ENCODE measurements around the gene PLEKHN1.

Gene PLEKHN1

DNA sequence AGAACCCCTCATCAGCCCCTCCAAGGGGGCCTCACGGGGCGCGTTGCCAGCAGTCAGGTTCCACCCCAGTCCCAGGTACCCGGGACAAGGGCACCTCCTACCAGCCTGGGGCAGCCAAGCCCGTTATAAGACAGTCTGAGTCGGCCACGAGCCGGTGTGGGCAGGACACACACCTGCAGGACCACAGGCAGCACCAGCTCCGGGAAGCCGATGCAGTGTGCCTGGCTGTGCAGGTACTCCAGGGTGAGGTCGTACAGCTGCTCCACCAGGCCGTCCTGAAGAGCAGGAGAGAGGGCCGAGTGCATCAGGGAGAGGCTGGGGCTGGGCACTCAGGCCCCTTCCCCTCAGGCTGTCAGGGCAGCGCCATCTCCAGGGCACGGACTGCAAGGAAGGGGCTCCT is 18.3 kb upstream of the PLEKHN1 start:
- Histone ChIP-seq H3K36me3 (ENCODE audit: control insufficient read depth, insufficient read depth, low read length) (peaks cover 66% of the 10 kb centered on the region), H3K9ac (ENCODE audit: low read depth, low read length) (no peak overlapping the region), H3K4me3 (ENCODE audit: low read depth, low read length) (no peak overlapping the region), H3K27me3 (ENCODE audit: control insufficient read depth, insufficient read depth, low read length) (peaks cover 5% of the 10 kb centered on the region), H3K4me1 (ENCODE audit: control insufficient read depth, insufficient read depth, low read length) (no peaks in the 10 kb centered on the region), H3K9me3 (ENCODE audit: control insufficient read depth, insufficient read depth, low read length) (no peaks in the 10 kb centered on the region)

DNA sequence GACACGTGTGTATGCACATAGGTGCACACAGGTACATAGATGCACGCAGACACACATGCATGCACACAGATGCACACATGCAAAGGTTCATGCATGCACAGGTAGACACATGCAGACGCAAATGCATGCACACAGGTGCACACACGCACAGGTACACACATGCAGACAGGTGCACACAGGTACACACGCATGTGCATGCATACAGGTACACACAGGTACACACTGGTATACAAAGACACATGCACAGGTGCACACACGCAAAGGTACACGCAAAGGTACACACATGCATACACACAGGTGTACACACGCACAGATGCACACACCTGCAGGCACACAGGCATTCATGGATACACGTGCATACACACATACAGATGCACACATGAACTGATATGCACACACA is 16.0 kb upstream of the PLEKHN1 start:
- H3K4me1 ChIP-seq (ENCODE audit: control insufficient read depth, insufficient read depth, low read length): no peaks in the 10 kb centered on the region
- peaks cover 82% of the 10 kb centered on the region for H3K36me3 ChIP-seq (ENCODE audit: control insufficient read depth, insufficient read depth, low read length)
- H3K27me3 ChIP-seq (ENCODE audit: control insufficient read depth, insufficient read depth, low read length): no peaks in the 10 kb centered on the region

GRCh38 chr1:950881-951280 is 15.4 kb upstream of the PLEKHN1 start:
- H3K9me3 ChIP-seq (ENCODE audit: control insufficient read depth, insufficient read depth, low read length): no peaks in the 10 kb centered on the region
- H3K4me1 ChIP-seq (ENCODE audit: control insufficient read depth, insufficient read depth, low read length): no peaks in the 10 kb centered on the region
- no peak overlapping the region for H3K4me3 ChIP-seq (ENCODE audit: low read depth, low read length)
- H3K9ac ChIP-seq (ENCODE audit: low read depth, low read length): no peak overlapping the region
- H3K36me3 ChIP-seq (ENCODE audit: control insufficient read depth, insufficient read depth, low read length): peaks cover 81% of the 10 kb centered on the region
- H3K27me3 ChIP-seq (ENCODE audit: control insufficient read depth, insufficient read depth, low read length): no peaks in the 10 kb centered on the region

More for the DNA sequence above, 16.0 kb upstream of the PLEKHN1 start:
- Histone ChIP-seq H3K9ac (ENCODE audit: low read depth, low read length) (no peak overlapping the region), H3K4me3 (ENCODE audit: low read depth, low read length) (no peak overlapping the region), H3K9me3 (ENCODE audit: control insufficient read depth, insufficient read depth, low read length) (no peaks in the 10 kb centered on the region)

GRCh38 chr1:951364-951763 is 14.9 kb upstream of the PLEKHN1 start:
- Histone ChIP-seq H3K9me3 (ENCODE audit: control insufficient read depth, insufficient read depth, low read length) (no peaks in the 10 kb centered on the region), H3K36me3 (ENCODE audit: control insufficient read depth, insufficient read depth, low read length) (peaks cover 84% of the 10 kb centered on the region), H3K4me3 (ENCODE audit: low read depth, low read length) (no peak overlapping the region), H3K27me3 (ENCODE audit: control insufficient read depth, insufficient read depth, low read length) (no peaks in the 10 kb centered on the region), H3K9ac (ENCODE audit: low read depth, low read length) (no peak overlapping the region), H3K4me1 (ENCODE audit: control insufficient read depth, insufficient read depth, low read length) (no peaks in the 10 kb centered on the region)

DNA sequence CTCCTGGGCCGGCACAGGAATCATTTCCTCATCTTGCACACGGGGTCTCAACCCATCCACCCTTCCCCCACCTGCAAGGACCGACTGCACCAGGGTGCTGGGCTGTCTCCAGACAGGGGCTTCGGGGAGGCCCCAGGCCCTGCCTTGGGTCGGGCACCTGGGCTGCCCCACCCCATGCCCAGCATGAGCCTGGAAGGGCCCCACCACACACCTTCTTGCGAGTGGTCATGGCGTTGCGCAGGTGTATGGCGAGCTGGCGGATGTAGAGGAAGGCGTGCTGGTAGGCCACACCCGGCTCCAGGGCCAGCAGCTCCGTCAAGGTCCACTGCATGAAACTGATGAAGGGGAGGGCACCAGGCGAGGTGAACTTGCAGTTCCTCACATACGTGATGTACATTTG is 14.1 kb upstream of the PLEKHN1 start:
- no peaks in the 10 kb centered on the region for H3K4me1 ChIP-seq (ENCODE audit: control insufficient read depth, insufficient read depth, low read length)
- no peaks in the 10 kb centered on the region for H3K9me3 ChIP-seq (ENCODE audit: control insufficient read depth, insufficient read depth, low read length)
- no peak overlapping the region for H3K4me3 ChIP-seq (ENCODE audit: low read depth, low read length)
- peaks cover 88% of the 10 kb centered on the region for H3K36me3 ChIP-seq (ENCODE audit: control insufficient read depth, insufficient read depth, low read length)
- no peak overlapping the region for H3K9ac ChIP-seq (ENCODE audit: low read depth, low read length)
- no peaks in the 10 kb centered on the region for H3K27me3 ChIP-seq (ENCODE audit: control insufficient read depth, insufficient read depth, low read length)

GRCh38 chr1:952603-953002 is 13.7 kb upstream of the PLEKHN1 start:
- H3K27me3 ChIP-seq (ENCODE audit: control insufficient read depth, insufficient read depth, low read length): no peaks in the 10 kb centered on the region
- H3K9me3 ChIP-seq (ENCODE audit: control insufficient read depth, insufficient read depth, low read length): no peaks in the 10 kb centered on the region
- peaks cover 87% of the 10 kb centered on the region for H3K36me3 ChIP-seq (ENCODE audit: control insufficient read depth, insufficient read depth, low read length)
- no peak overlapping the region for H3K4me3 ChIP-seq (ENCODE audit: low read depth, low read length)
- H3K4me1 ChIP-seq (ENCODE audit: control insufficient read depth, insufficient read depth, low read length): no peaks in the 10 kb centered on the region
- no peak overlapping the region for H3K9ac ChIP-seq (ENCODE audit: low read depth, low read length)

DNA sequence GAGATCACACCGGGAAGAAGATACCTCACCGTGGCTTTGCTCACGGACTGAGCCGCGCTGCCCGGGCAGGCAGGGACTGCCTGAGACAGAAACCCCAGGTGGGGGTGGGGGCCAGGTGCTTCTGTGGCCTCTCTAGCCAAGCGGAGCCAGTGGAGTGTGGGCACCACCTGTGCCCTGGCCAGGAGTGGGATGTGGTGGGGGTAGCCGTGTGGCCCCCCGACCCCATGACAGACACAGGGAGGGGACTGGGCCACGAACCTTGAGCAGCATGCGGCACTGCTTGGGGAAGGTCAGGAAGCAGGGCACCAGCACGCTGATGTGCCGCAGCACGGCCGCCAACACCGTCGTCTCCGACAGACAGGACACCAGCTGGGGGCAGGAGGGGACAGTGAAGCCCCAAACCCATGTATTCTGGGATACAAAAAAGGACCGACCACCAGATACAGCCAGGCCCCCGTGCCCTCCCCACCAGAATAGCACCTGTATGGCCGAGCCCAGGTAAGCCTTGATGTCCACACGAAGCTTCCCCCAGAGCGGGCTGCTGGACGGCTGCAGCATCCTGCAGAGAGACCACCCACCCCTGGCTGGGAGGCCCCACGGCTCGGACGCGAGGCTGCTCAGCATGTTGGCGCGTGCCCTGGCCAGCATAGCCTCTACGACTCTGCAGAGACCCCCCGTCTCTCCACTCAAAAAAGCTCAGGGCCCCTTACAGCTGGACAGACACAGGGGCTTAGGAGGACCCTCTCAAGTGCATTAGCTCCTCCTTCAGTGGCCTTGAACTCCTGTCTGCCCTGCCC is 12.6 kb upstream of the PLEKHN1 start:
- H3K9me3 ChIP-seq (ENCODE audit: control insufficient read depth, insufficient read depth, low read length): no peaks in the 10 kb centered on the region
- H3K36me3 ChIP-seq (ENCODE audit: control insufficient read depth, insufficient read depth, low read length): peaks cover 82% of the 10 kb centered on the region
- no peaks in the 10 kb centered on the region for H3K4me1 ChIP-seq (ENCODE audit: control insufficient read depth, insufficient read depth, low read length)
- H3K4me3 ChIP-seq (ENCODE audit: low read depth, low read length): no peak overlapping the region
- H3K9ac ChIP-seq (ENCODE audit: low read depth, low read length): no peak overlapping the region
- H3K27me3 ChIP-seq (ENCODE audit: control insufficient read depth, insufficient read depth, low read length): no peaks in the 10 kb centered on the region

DNA sequence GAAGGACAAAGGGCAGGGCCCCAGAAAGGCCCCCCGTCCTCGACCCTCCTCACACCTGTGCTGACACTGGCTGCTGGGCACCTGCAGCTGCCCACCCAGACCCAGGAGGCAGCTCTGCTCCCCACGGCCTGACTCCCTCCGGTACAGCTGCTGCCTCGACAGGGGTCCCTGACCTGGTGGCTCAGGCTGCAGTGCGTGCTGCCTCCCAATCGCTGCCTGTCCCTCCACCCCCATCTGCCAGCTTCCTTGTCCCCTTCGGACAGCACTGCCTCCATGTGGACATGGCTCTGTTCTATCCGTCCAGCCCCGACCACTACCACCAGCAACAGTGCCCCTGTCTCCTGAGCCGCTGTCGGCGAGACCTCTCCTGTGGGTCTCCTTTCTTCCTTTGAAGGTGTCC is 11.4 kb upstream of the PLEKHN1 start:
- H3K4me1 ChIP-seq (ENCODE audit: control insufficient read depth, insufficient read depth, low read length): no peaks in the 10 kb centered on the region
- no peak overlapping the region for H3K4me3 ChIP-seq (ENCODE audit: low read depth, low read length)
- peaks cover 4% of the 10 kb centered on the region for H3K27me3 ChIP-seq (ENCODE audit: control insufficient read depth, insufficient read depth, low read length)
- no peaks in the 10 kb centered on the region for H3K9me3 ChIP-seq (ENCODE audit: control insufficient read depth, insufficient read depth, low read length)
- no peak overlapping the region for H3K9ac ChIP-seq (ENCODE audit: low read depth, low read length)
- peaks cover 69% of the 10 kb centered on the region for H3K36me3 ChIP-seq (ENCODE audit: control insufficient read depth, insufficient read depth, low read length)

DNA sequence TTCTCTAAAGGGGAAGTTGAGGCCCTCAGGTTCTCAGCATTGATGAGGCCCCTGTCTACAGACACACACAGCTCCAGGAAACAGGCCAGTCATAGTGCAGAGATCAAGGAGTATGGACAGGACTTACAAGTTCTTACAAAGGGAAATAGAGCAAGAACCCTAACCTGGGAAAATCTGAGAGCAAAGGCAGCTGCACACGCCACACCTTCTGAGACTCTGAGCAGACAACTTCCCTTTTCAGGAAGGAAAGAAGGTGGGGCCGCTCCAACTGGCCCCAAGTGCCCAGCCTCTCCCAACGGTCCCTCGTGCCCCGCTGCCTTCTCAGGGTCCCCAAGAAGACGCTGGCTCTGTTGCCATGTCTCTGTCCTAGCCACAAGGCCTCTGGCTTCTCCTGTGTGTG is 10.8 kb upstream of the PLEKHN1 start:
- H3K36me3 ChIP-seq (ENCODE audit: control insufficient read depth, insufficient read depth, low read length): peaks cover 64% of the 10 kb centered on the region
- H3K27me3 ChIP-seq (ENCODE audit: control insufficient read depth, insufficient read depth, low read length): peaks cover 4% of the 10 kb centered on the region
- no peak overlapping the region for H3K4me3 ChIP-seq (ENCODE audit: low read depth, low read length)
- H3K9ac ChIP-seq (ENCODE audit: low read depth, low read length): no peak overlapping the region
- H3K9me3 ChIP-seq (ENCODE audit: control insufficient read depth, insufficient read depth, low read length): no peaks in the 10 kb centered on the region
- H3K4me1 ChIP-seq (ENCODE audit: control insufficient read depth, insufficient read depth, low read length): no peaks in the 10 kb centered on the region

DNA sequence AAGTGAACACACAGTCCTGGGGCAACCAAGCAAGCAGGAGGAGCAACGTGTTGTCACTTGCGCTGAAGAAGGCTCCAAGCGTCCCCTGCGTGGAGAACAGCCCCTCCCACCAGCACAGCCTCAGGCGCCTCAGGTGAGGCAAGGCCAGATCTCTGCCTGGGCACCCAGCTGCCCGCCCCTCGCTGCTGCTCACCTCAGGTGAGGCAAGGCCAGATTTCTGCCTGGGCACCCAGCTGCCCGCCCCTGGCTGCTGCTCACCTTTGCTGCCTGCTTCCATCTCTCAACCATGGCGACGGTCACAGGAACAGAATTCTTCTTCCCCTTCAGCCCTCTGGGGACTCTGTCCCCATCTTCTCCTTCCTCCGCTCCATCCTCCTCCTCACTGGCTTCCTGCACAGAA is 9.6 kb upstream of the PLEKHN1 start:
- Histone ChIP-seq H3K36me3 (ENCODE audit: control insufficient read depth, insufficient read depth, low read length) (peaks cover 55% of the 10 kb centered on the region), H3K4me1 (ENCODE audit: control insufficient read depth, insufficient read depth, low read length) (no peaks in the 10 kb centered on the region), H3K27me3 (ENCODE audit: control insufficient read depth, insufficient read depth, low read length) (peaks cover 10% of the 10 kb centered on the region), H3K4me3 (ENCODE audit: low read depth, low read length) (no peak overlapping the region), H3K9me3 (ENCODE audit: control insufficient read depth, insufficient read depth, low read length) (no peaks in the 10 kb centered on the region), H3K9ac (ENCODE audit: low read depth, low read length) (no peak overlapping the region)

DNA sequence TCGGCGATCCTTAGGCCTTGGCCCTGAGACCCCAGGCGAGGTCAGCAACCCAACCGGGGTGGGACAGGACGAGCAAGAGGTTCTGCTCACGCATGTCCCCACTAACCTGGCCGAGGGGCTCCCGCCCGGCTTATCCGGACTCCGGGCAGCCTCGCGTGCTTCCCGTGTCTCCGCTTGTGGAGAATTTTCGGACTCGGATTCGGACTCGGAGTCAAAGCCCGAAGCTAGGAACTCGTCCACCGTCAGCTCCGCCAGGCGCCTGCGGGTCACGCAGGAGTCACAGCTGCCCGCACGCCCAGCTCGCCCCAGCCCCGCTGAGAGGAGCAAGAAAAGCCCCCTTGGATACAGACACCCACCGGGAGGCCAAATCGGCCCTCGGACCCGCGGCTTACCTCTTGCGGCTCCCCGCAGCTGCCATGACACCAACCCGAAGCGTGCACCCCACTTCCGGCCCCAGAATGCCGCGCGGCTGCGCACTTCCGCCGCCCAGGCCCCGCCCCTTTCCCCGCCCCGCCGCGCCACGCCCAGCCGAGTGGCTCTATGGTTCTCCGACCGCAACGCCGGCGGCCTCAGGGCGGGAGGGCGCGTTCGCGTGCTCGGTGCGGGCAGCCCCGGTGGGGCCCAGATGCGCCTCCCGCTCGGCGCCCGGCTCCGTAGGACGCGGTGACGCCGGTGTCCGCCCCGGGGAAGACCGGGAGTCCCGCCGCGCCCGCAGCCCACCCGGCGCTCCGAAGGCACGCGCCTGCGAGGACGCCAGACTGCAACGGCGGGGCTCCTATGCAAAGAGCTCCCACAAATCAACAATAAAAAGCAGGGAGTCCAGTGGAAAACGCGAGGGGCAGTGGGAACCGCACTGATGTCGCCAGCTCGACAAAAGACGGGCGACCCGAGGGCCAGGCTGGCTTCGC is 7.2 kb upstream of the PLEKHN1 start, which contains the start of gene NOC2L:
TSS of gene NOC2L (minus strand) at position 434 of the 908 bp plus-strand sequence. CDS start at position 418, 16 bp downstream.
- no peaks in the 10 kb centered on the region for H3K4me1 ChIP-seq (ENCODE audit: control insufficient read depth, insufficient read depth, low read length)
- peaks cover 12% of the 10 kb centered on the region for H3K27me3 ChIP-seq (ENCODE audit: control insufficient read depth, insufficient read depth, low read length)
- peak within 1 kb of the TSS; percentile 81 for H3K9ac ChIP-seq (ENCODE audit: low read depth, low read length)
- peaks cover 45% of the 10 kb centered on the region for H3K36me3 ChIP-seq (ENCODE audit: control insufficient read depth, insufficient read depth, low read length)
- H3K4me3 ChIP-seq (ENCODE audit: low read depth, low read length): peak within 1 kb of the TSS; percentile 93
- no peaks in the 10 kb centered on the region for H3K9me3 ChIP-seq (ENCODE audit: control insufficient read depth, insufficient read depth, low read length)
